ENCODE results near the gene NOD1. TPM values are rescaled to one million over a fixed set of nuclear protein-coding genes. Genes with fewer than 3 reads are reported as not detected.

The NOD1 gene
- total RNA-seq, 1 donor from 2014 or later = 14.5 TPM

GRCh38 chr7:30434140-30434799 lies 44.3 kb downstream of the NOD1 start:
- Histone ChIP-seq H3K27ac (no peak overlapping the region), H3K4me1 (peaks cover 14% of the 10 kb centered on the region), H3K9me3 (no peaks in the 10 kb centered on the region), H3K27me3 (no peaks in the 10 kb centered on the region), H3K4me3 (no peak overlapping the region), H3K36me3 (peaks cover 0 to 30% of the 10 kb centered on the region in 2 donors)
- TF ChIP-seq CTCF (IDR thresholded peaks at IDR 0.05) = no peak
- no peak for TF ChIP-seq POLR2A (IDR thresholded peaks at IDR 0.05)
- TF ChIP-seq POLR2AphosphoS5 (IDR thresholded peaks at IDR 0.05; ENCODE audit: insufficient read depth in 1 of 2, low read depth in 1 of 2) = no peak
- intact Hi-C loops (cut with DNase I) = no loop called here
- no peak for DNase-seq (ENCODE audit: extremely low spot score in 2 of 2)

- Histone ChIP-seq H3K27me3 (no peaks in the 10 kb centered on the region), H3K4me1 (peaks cover 14% of the 10 kb centered on the region), H3K4me3 (no peak overlapping the region), H3K27ac (peak overlapping the region; percentile 49), H3K36me3 (peaks cover 0 to 38% of the 10 kb centered on the region in 2 donors), H3K9me3 (no peaks in the 10 kb centered on the region)
- no peak for DNase-seq (ENCODE audit: extremely low spot score in 2 of 2)
- no peak for TF ChIP-seq CTCF (IDR thresholded peaks at IDR 0.05)
- TF ChIP-seq POLR2A (IDR thresholded peaks at IDR 0.05) = no peak
- no peak for TF ChIP-seq POLR2AphosphoS5 (IDR thresholded peaks at IDR 0.05; ENCODE audit: insufficient read depth in 1 of 2, low read depth in 1 of 2)
- intact Hi-C loops (cut with DNase I) = no loop called here
These were observed 45.1 kb downstream of the NOD1 start for GRCh38 chr7:30433506-30433905.

- H3K27ac ChIP-seq = peak overlapping the region; percentile 49
- H3K4me3 ChIP-seq = no peak overlapping the region
- no peak for DNase-seq (ENCODE audit: extremely low spot score in 2 of 2)
- intact Hi-C loops (cut with DNase I) = no loop called here
- peaks cover 14% of the 10 kb centered on the region for H3K4me1 ChIP-seq
- no peak for TF ChIP-seq POLR2A (IDR thresholded peaks at IDR 0.05)
- no peak for TF ChIP-seq POLR2AphosphoS5 (IDR thresholded peaks at IDR 0.05; ENCODE audit: insufficient read depth in 1 of 2, low read depth in 1 of 2)
- TF ChIP-seq CTCF (IDR thresholded peaks at IDR 0.05) = no peak
- H3K9me3 ChIP-seq = no peaks in the 10 kb centered on the region
- no peaks in the 10 kb centered on the region for H3K27me3 ChIP-seq
- H3K36me3 ChIP-seq = peaks cover 0 to 40% of the 10 kb centered on the region in 2 donors
These were observed 45.5 kb downstream of the NOD1 start for GRCh38 chr7:30433082-30433481.

GRCh38 chr7:30430777-30431176 lies 47.8 kb downstream of the NOD1 start:
- H3K27ac ChIP-seq = no peak overlapping the region
- peaks cover 0 to 33% of the 10 kb centered on the region in 2 donors for H3K36me3 ChIP-seq
- H3K4me3 ChIP-seq = no peak overlapping the region
- H3K4me1 ChIP-seq = peaks cover 14% of the 10 kb centered on the region
- no peaks in the 10 kb centered on the region for H3K9me3 ChIP-seq
- TF ChIP-seq CTCF (IDR thresholded peaks at IDR 0.05) = no peak
- TF ChIP-seq POLR2AphosphoS5 (IDR thresholded peaks at IDR 0.05; ENCODE audit: insufficient read depth in 1 of 2, low read depth in 1 of 2) = no peak
- no peak for TF ChIP-seq POLR2A (IDR thresholded peaks at IDR 0.05)
- DNase-seq (ENCODE audit: extremely low spot score in 2 of 2) = no peak
- no peaks in the 10 kb centered on the region for H3K27me3 ChIP-seq
- intact Hi-C loops (cut with DNase I) = no loop called here

- Histone ChIP-seq H3K27ac (no peak overlapping the region), H3K4me3 (no peak overlapping the region), H3K4me1 (peaks cover 14% of the 10 kb centered on the region), H3K9me3 (no peaks in the 10 kb centered on the region), H3K36me3 (peaks cover 0 to 29% of the 10 kb centered on the region in 2 donors), H3K27me3 (no peaks in the 10 kb centered on the region)
- intact Hi-C loops (cut with DNase I) = no loop called here
- no peak for DNase-seq (ENCODE audit: extremely low spot score in 2 of 2)
- TF ChIP-seq POLR2AphosphoS5 (IDR thresholded peaks at IDR 0.05; ENCODE audit: insufficient read depth in 1 of 2, low read depth in 1 of 2) (no peak), CTCF (IDR thresholded peaks at IDR 0.05) (no peak), POLR2A (IDR thresholded peaks at IDR 0.05) (no peak)
These were observed 48.3 kb downstream of the NOD1 start for GRCh38 chr7:30430276-30430675.
